H1 (cell line): ENCODE results near the gene C5orf15. TPM values are rescaled to one million over a fixed set of nuclear protein-coding genes. Genes with fewer than 3 reads are reported as not detected.

Source experiments
- E2F6 ChIP-seq: IDR thresholded peaks from 2 replicates; pipeline ENCODE4 v1.6.1; 2012; ENCODE audit warnings: inconsistent platforms
- MAX ChIP-seq: IDR thresholded peaks from 2 replicates; pipeline ENCODE4 v1.6.1; 2012; ENCODE audit warnings: inconsistent platforms
- RXRA ChIP-seq: IDR thresholded peaks from 2 replicates; pipeline ENCODE4 v1.6.1; 2011; ENCODE audit warnings: low read depth, mild to moderate bottlenecking, low read length, moderate library complexity; ENCODE audit not compliant: insufficient read depth
- TCF12 ChIP-seq: IDR thresholded peaks from 2 replicates; pipeline ENCODE4 v1.6.1; 2011; ENCODE audit warnings: low read depth, mild to moderate bottlenecking, low read length
- YY1 ChIP-seq: IDR thresholded peaks from 2 replicates; pipeline ENCODE4 v1.6.1; 2011; ENCODE audit warnings: low read depth, mild to moderate bottlenecking, low read length
- polyA plus RNA-seq, 7 experiments: library from polyadenylated mRNA; depleted of rRNA in 3 of 7; stranded (reverse) in 5 of 7; unstranded in 2 of 7; fragments of >200 nt in 5 of 7; fragments of 200-250 nt in 2 of 7; gene quantifications; 1 replicate in 5 of 7; 2 replicates in 1 of 7; 4 replicates in 1 of 7; pipeline versions ENCODE4 v1.2.1 to v1.2.3, GENCODE V29; 2011 to 2013; ENCODE audit warnings: missing spikeins in 2 of 7, mixed read lengths in 2 of 7
- total RNA-seq: library from RNA; stranded (reverse); fragmentation: NEBNext Ultra II Directional; extraction: Animal tissue kit (Norgen Biotek cat#: 25700); gene quantifications from 2 replicates; pipeline ENCODE4 v1.2.1, GENCODE V29; 2021

The C5orf15 gene
- total and polyA plus RNA-seq, 2 of the 8 experiments (the other 6 are each of a cell fraction or from before 2014, with no cell fraction given): 31.7 to 39.3 TPM

- TF ChIP-seq MAX (no peak), TCF12 (no peak), RXRA (no peak), E2F6 (no peak), YY1 (no peak)
- TF ChIP-seq, all 59 proteins: peak for 0
These were observed 37.7 kb downstream of the C5orf15 start (continued) for GRCh38 chr5:133930813-133931090.
